Dendritic cell treated with granulocyte-macrophage colony-stimulating factor and Interleukin-4, amounts not matched to agents 40 ng/mL and 50 ng/mL, for 4 days (primary cell): Measurements from ENCODE around the gene SSNA1.

ENCODE experiments used
- H3K27ac Mint-ChIP-seq: one replicate; pipeline ENCODE4 v1.8.0; 2022; ENCODE audit warnings: mild to moderate bottlenecking, mixed read lengths
- H3K27me3 Mint-ChIP-seq: one replicate; pipeline ENCODE4 v1.8.0; 2022; ENCODE audit warnings: mild to moderate bottlenecking, mixed read lengths
- H3K36me3 Mint-ChIP-seq: one replicate; pipeline ENCODE4 v1.8.0; 2022; ENCODE audit warnings: low read depth, mixed read lengths
- H3K4me1 Mint-ChIP-seq: one replicate; pipeline ENCODE4 v1.8.0; 2022; ENCODE audit warnings: low read depth, mixed read lengths
- H3K4me3 Mint-ChIP-seq: one replicate; pipeline ENCODE4 v1.8.0; 2022; ENCODE audit warnings: mild to moderate bottlenecking, moderate library complexity, mixed read lengths
- H3K9me3 Mint-ChIP-seq: one replicate; pipeline ENCODE4 v1.8.0; 2022; ENCODE audit warnings: mixed read lengths
- intact Hi-C: fragments of 100-400 bp; cut with micrococcal nuclease; formaldehyde crosslinking; loops from one replicate; pipeline ENCODE4 v1.15.0; 2022

Gene SSNA1

GRCh38 chr9:137218212-137218753 is 29.8 kb downstream of the SSNA1 start:
- no peak overlapping the region for H3K4me3 Mint-ChIP-seq
- peaks cover 14% of the 10 kb centered on the region for H3K27me3 Mint-ChIP-seq
- peak overlapping the region; percentile 62 for H3K27ac Mint-ChIP-seq
- intact Hi-C loops, result no loop called here
- peaks cover 39% of the 10 kb centered on the region for H3K4me1 Mint-ChIP-seq
- H3K36me3 Mint-ChIP-seq, result peaks cover 48% of the 10 kb centered on the region
- no peaks in the 10 kb centered on the region for H3K9me3 Mint-ChIP-seq

DNA sequence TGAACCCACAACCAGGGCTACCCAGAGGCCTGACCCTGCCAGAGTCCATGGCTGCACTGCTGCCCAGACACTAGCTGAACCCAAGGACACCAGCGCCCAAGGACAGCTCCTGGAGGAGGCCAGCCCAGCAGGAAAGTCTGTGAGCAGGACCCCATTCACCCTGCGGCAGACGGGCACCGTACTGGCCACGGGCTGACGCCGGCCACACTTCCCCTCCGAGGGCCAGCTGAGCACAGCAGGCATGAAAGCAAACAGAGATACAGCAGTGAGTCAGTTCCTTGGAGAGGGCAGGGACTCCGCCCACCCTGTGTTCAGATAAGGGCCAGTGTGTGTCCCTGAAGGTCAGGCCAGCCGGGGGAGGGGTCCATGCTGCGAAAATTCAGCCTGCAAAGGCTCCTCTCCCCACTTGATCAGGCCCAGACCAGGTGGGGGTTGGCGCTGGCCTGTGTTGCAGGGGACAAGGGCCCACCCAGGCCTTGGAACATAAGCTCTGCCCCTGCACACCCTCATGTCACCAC is 30.3 kb downstream of the SSNA1 start:
- Mint-ChIP-seq H3K4me3 (no peak overlapping the region), H3K27me3 (peaks cover 14% of the 10 kb centered on the region), H3K9me3 (no peaks in the 10 kb centered on the region)

GRCh38 chr9:137219757-137220316 is 31.4 kb downstream of the SSNA1 start:
- Mint-ChIP-seq H3K36me3 (peaks cover 32% of the 10 kb centered on the region), H3K27me3 (peaks cover 14% of the 10 kb centered on the region), H3K27ac (no peak overlapping the region), H3K9me3 (no peaks in the 10 kb centered on the region), H3K4me3 (no peak overlapping the region), H3K4me1 (peaks cover 39% of the 10 kb centered on the region)
- intact Hi-C loops, result loop anchor here (5.0 kb wide), 1 partner anchor 33 kb away; the partner anchor contains the start of genes ANAPC2 and SSNA1

More for the DNA sequence above, 30.3 kb downstream of the SSNA1 start:
- H3K27ac Mint-ChIP-seq, result peak overlapping the region; percentile 62
- H3K36me3 Mint-ChIP-seq, result peaks cover 43% of the 10 kb centered on the region
- intact Hi-C loops, result no loop called here
- peaks cover 39% of the 10 kb centered on the region for H3K4me1 Mint-ChIP-seq

DNA sequence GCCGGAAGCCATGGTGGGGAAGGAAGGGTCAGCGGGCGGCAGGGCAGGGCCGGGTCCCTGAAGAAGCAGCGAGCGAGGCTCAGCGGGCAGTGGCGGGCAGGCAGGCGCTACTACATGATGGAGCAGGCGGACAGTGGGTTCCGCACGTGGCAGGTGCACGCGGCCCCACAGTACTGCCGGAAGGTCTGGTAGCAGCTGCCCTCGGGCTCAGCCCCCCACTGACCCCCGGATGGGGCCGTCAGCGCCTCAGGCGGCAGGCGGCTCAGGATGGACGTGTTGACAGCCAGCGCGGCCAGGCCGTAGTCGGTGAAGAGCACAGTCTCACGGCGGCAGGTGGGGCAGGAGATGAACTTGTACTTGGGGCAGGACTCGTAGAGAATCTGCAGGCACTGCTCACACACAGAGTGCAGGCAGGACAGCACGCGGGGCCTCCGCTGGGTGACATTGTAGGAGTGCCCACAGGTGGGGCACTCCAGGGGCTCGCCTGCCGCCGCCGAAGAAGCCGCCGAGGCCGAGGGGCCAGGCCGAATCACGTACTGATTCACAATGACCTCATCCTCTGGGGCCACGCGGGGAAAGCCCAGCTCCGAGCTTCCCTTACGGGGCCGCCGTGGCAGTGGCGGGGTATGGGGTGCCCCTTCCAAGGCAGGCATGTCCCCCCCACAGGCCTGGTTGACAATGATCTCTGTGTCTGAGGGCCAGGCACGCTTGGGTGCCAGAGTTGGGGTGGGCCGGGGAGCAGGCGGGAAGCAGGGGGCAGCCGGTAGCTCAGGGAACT is 32.0 kb downstream of the SSNA1 start:
- Mint-ChIP-seq H3K27me3 (peaks cover 14% of the 10 kb centered on the region), H3K36me3 (peaks cover 26% of the 10 kb centered on the region), H3K4me3 (peak overlapping the region; percentile 40), H3K4me1 (peaks cover 43% of the 10 kb centered on the region), H3K27ac (no peak overlapping the region), H3K9me3 (no peaks in the 10 kb centered on the region)
- intact Hi-C loops, result loop anchor here (5.0 kb wide), 1 partner anchor 33 kb away; the partner anchor contains the start of genes ANAPC2 and SSNA1

- Mint-ChIP-seq H3K4me1 (peaks cover 45% of the 10 kb centered on the region), H3K27ac (no peak overlapping the region)
These were observed 32.6 kb downstream of the SSNA1 start for GRCh38 chr9:137221095-137221505.

GRCh38 chr9:137221506-137222111 is 33.1 kb downstream of the SSNA1 start:
- intact Hi-C loops, result loop anchor here (2.0 to 5.0 kb wide), 2 partner anchors 17 to 34 kb away; partner anchors contain the start of genes ANAPC2, NDOR1, SSNA1 and TMEM203
- Mint-ChIP-seq H3K36me3 (peaks cover 15% of the 10 kb centered on the region), H3K4me1 (peaks cover 40% of the 10 kb centered on the region), H3K9me3 (no peaks in the 10 kb centered on the region), H3K27ac (no peak overlapping the region), H3K27me3 (peaks cover 22% of the 10 kb centered on the region), H3K4me3 (peak overlapping the region; percentile 6)

More at GRCh38 chr9:137221095-137221505, 32.6 kb downstream of the SSNA1 start:
- H3K9me3 Mint-ChIP-seq, result no peaks in the 10 kb centered on the region
- intact Hi-C loops, result loop anchor here (5.0 kb wide), 1 partner anchor 34 kb away; the partner anchor contains the start of genes ANAPC2 and SSNA1
- H3K36me3 Mint-ChIP-seq, result peaks cover 20% of the 10 kb centered on the region
- H3K4me3 Mint-ChIP-seq, result peak overlapping the region; percentile 40
- peaks cover 17% of the 10 kb centered on the region for H3K27me3 Mint-ChIP-seq

- Mint-ChIP-seq H3K4me1 (peaks cover 35% of the 10 kb centered on the region), H3K27ac (peak within 1 kb of the TSS; percentile 87), H3K9me3 (no peaks in the 10 kb centered on the region), H3K36me3 (peaks cover 6% of the 10 kb centered on the region), H3K27me3 (peaks cover 27% of the 10 kb centered on the region), H3K4me3 (peak within 1 kb of the TSS; percentile 86)
- intact Hi-C loops, result loop anchor here (2.0 to 5.0 kb wide), 2 partner anchors 18 to 35 kb away; partner anchors contain the start of genes ANAPC2, NDOR1, SSNA1 and TMEM203
These were observed 34.0 kb downstream of the SSNA1 start, which contains the start of gene RNF208 for GRCh38 chr9:137222190-137223077. TSS of gene RNF208 (minus strand) at chr9:137222240. CDS start at chr9:137221212, 1,028 bp downstream.

DNA sequence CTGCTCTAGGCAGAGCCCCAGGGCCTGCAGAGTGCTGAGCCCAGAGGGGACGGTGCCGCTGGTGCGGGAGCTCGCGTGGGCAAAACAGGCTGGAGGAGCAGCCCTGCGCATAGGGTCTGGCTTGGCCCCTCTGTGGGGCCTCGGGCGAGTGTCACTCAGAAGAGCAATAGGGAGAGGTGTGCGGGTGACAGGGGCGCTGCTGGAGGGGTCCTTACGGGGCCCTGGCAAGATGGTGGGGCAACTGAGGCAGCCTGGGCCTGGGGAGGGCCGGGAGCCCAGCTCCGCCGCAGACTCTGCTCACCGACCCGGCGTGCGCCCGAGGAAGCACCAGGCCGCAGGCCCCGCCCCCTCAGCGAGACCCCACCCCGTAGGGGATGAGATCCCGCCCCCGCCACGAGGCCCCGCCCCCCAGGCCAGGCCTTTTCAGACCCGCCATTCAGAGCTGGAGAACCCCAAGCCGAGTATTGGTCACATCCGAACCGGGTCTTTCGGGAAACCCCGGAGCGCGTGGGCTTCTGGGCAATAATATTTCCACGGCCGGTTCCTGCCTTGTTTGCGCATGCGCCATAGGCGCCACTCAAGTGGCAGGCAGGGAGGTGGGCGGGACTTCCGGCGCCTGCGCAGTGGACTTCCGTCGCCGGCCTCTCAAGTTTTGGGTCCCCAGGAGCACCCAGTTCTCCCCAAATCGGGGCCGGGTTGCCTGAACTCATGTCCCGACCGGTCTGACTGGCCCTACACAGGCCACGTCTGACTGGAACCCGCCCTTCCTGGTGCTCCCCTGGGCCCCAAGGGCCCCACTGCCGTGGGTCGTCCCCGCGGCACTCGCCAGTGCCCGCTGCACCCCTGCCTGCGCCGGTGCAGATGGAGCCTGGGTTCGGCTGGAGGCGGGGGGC is 34.8 kb downstream of the SSNA1 start:
- intact Hi-C loops, result loop anchor here (2.0 to 5.0 kb wide), 2 partner anchors 19 to 36 kb away; partner anchors contain the start of genes ANAPC2, NDOR1, SSNA1 and TMEM203
- peak overlapping the region; percentile 86 for H3K4me3 Mint-ChIP-seq
- H3K36me3 Mint-ChIP-seq, result no peaks in the 10 kb centered on the region
- H3K4me1 Mint-ChIP-seq, result peaks cover 31% of the 10 kb centered on the region
- no peaks in the 10 kb centered on the region for H3K9me3 Mint-ChIP-seq
- peak overlapping the region; percentile 87 for H3K27ac Mint-ChIP-seq
- H3K27me3 Mint-ChIP-seq, result peaks cover 32% of the 10 kb centered on the region

- peaks cover 23% of the 10 kb centered on the region for H3K4me1 Mint-ChIP-seq
These were observed 36.6 kb downstream of the SSNA1 start, which contains the start of gene CYSRT1 for GRCh38 chr9:137224830-137225694. TSS of gene CYSRT1 (plus strand) at chr9:137225174. CDS start at chr9:137225622, 448 bp downstream.

DNA sequence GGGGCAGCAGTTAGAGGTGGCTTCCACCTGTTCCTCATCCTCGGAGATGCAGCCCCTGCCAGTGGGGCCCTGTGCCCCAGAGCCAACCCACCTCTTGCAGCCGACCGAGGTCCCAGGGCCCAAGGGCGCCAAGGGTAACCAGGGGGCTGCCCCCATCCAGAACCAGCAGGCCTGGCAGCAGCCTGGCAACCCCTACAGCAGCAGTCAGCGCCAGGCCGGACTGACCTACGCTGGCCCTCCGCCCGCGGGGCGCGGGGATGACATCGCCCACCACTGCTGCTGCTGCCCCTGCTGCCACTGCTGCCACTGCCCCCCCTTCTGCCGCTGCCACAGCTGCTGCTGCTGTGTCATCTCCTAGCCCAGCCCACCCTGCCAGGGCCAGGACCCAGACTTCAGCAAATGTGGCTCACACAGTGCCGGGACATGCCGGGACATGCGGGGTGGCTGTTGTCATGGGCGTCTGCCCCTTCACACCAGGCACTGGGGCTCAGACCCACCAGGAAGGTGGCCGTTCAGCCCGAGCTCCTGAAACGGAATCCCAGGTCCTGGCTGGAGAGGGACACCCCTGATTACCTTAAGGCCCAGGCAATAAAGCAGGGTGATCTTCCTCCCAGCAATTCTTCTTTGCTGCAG is 37.3 kb downstream of the SSNA1 start:
- Mint-ChIP-seq H3K27me3 (peaks cover 43% of the 10 kb centered on the region), H3K27ac (no peak overlapping the region), H3K4me1 (peaks cover 20% of the 10 kb centered on the region), H3K4me3 (no peak overlapping the region), H3K36me3 (no peaks in the 10 kb centered on the region), H3K9me3 (no peaks in the 10 kb centered on the region)
- intact Hi-C loops, result loop anchor here (2.0 to 5.0 kb wide), 2 partner anchors 107 to 179 kb away; partner anchors contain the start of gene NPDC1

More at GRCh38 chr9:137224830-137225694, 36.6 kb downstream of the SSNA1 start, which contains the start of gene CYSRT1:
- Mint-ChIP-seq H3K27me3 (peaks cover 45% of the 10 kb centered on the region), H3K36me3 (no peaks in the 10 kb centered on the region), H3K9me3 (no peaks in the 10 kb centered on the region), H3K4me3 (peak within 1 kb of the TSS; percentile 86), H3K27ac (peak within 1 kb of the TSS; percentile 87)
- intact Hi-C loops, result loop anchor here (5.0 kb wide), 2 partner anchors 38 to 178 kb away; partner anchors contain the start of genes ANAPC2, NPDC1 and SSNA1
